NCI-H187 treated with DMSO at 0.1 percent for 48 hours (cell line): ENCODE measurements around the gene MAP3K9.

Experiments
- DNase-seq: peaks from one replicate; lab custom pipeline; 2025; lab: John Stamatoyannopoulos, UW

The MAP3K9 gene

DNA sequence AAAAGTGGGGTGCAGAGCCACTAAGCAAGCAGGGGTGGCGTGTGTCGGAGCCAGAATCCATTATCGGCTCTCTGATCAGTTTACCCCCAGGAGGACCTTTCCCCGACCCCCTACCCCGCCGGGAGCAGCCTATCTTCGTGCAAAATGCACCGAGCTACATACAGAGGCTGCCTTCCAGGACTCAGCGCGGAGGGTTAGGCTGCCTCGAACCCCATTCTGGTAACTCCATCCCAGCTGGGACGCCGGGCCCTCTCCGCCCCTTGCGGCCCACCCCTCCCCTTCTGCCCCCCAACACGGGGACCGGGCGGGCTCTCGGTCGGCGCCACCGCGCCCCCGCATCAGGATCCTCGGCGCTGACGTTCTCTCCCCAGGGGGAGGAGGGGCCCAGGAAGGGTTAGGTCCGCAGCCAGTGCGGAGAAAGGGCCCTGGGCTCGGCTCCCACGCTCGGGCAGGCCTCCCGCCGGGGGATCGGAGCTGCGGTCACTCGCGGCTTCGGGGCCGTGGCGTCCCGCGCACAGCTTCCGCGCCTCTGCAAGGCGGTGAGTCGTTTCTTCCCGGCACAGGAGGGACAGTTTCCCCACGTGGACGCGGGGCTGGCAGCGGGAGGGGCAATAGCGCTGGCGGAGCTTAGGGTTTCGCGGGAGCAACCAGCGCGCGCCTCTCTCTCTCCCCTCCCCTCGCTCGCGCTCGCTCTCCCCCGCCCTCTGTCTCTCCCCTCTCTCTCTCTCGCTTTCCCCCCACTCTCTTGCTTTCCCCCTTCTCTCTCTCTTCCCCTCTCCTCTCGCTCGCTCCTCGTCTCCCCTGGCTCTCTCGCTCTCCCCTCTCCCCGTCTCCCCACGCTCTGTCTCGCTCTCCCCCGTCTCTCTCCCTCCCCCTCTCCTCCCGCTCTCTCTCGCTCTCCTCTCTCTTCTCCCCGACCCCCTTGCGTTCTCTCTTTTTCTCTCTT is 12.5 kb upstream of the MAP3K9 start:
- no peak for DNase-seq

- no peak for DNase-seq
These were observed 7.2 kb upstream of the MAP3K9 start for GRCh38 chr14:70816525-70816924.

- no peak for DNase-seq
These were observed 5.2 kb upstream of the MAP3K9 start for GRCh38 chr14:70814466-70814865.

- DNase-seq = no peak
These were observed 3.0 kb upstream of the MAP3K9 start for GRCh38 chr14:70812124-70812818.

GRCh38 chr14:70811578-70811977 is 2.3 kb upstream of the MAP3K9 start:
- no peak for DNase-seq

DNA sequence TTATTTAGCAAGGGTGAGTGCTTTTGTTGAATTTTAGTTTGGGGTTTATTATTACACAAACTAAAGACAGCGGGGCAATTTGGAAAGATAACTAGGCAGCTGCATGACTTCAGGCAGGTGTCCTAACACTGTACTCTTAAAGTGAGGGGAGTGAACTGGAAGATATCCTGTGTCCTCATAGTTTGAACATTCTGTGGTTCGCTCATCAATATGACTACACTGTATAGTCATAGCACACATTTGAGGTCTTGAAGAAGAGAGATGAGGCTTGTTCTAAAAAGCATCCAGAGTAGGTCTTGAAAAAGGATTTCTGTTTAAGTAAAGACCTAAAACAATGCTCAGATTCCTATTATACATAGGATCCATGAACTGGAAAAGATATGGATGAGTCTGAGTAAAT is 1.7 kb upstream of the MAP3K9 start:
- no peak for DNase-seq

DNA sequence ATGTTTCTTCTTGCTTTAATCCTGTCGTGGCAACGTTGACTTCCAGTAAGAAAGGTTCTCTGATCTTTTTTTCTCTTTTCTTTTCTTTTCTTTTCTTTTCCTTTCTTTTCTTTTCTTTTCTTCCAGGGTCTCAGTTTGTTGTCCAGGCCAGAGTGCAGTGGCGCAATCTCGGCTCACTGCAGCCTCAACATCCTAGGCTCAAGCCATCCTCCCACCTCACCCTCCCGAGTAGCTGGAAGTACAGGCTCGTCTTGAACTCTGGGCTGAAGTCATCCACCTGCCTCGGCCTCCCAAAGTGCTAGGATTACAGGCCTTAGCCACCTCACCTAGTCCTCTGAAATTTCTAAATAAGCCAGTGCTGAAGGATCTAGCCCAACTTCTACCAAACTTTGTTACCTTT is 1.3 kb upstream of the MAP3K9 start:
- DNase-seq = no peak

- no peak for DNase-seq
These were observed 693 bp downstream of the MAP3K9 start for GRCh38 chr14:70808416-70809224.

- DNase-seq = no peak
These were observed 1.4 kb downstream of the MAP3K9 start for GRCh38 chr14:70807898-70808415.

- DNase-seq = no peak
These were observed 4.7 kb downstream of the MAP3K9 start for GRCh38 chr14:70804556-70805162.

DNA sequence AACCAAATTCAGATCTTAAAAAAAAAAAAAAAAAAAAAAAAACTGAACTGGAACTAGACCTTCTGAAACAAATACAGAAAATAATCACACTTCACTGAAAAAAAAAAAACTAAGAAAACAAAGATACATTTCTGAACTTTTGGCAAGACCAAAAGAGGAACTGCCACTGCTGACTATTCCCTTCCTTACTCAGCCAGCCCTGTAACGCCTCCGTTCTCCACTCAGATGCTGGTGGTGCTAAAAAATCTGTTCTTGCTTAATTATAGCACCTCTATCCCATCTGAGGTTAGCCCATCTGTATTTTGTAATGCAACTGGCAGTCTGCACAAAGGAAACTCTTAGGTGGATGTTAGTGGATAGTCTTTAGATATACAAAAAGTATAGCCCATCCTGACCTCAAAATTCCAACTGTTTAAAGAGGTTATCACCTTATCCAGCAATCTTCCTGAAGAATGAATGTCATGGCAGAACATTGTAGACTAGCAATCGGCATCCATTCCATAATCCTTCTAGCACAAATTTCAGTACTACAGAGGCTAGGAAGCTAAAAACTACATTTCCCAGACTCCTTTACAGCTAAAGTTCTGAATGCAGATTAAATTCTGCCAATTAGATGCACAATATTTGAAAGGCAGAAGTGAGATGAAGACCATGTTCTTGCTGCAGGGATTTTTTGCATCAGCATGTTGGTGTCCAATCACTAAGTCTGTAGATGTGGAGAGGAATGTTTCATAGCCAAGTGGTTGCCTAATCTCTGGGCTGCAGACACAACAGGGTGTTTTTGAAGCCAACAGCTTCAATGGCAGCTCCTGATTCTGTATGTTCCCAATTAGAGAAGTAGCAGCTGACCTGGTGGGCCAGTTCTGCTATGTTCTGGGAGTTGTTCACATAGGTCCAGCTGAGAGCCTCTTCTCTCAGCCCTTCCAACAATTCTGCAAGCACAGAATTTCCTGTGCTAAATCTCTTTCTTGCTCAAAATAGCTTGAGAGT is 5.7 kb downstream of the MAP3K9 start:
- no peak for DNase-seq

GRCh38 chr14:70802379-70802778 is 6.9 kb downstream of the MAP3K9 start:
- DNase-seq = no peak

DNA sequence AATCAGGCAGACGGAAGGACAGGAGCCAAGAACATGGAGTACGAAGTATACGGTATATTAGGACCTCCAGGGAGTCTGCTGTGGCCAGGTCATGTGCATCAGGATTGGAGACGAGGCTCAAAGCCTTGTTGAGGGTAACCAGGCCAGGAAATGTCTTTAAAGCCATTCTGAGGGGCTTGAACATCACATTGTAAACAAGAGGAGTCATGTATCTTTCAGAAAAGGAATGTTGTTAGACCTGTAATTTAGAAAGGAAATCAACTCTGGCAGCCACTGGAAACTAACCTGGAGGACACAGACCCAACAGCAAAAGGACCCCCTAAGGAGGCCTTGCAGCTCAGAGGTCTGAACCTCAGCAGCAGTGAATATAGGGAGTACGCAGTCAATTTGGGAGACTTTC is 7.5 kb downstream of the MAP3K9 start:
- no peak for DNase-seq

DNA sequence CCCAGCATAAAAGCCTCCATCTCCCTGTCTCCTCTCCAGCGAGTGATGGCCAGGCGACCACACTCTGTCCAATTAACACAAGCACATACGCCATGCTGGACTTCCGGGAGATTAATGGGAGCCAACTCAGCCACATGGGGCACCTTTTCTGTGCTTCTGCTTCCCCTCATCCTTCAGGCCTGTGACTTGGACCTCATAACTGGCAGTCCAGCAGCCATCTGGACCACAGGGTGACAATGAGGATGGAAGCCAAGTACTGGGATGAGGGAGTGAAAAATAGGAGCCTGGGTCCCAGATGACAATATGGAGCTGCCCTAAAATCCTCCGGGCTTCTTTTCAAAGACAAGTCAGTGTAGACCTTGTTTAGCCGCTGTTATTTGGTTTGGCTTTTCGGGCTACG is 12.8 kb downstream of the MAP3K9 start:
- no peak for DNase-seq

DNA sequence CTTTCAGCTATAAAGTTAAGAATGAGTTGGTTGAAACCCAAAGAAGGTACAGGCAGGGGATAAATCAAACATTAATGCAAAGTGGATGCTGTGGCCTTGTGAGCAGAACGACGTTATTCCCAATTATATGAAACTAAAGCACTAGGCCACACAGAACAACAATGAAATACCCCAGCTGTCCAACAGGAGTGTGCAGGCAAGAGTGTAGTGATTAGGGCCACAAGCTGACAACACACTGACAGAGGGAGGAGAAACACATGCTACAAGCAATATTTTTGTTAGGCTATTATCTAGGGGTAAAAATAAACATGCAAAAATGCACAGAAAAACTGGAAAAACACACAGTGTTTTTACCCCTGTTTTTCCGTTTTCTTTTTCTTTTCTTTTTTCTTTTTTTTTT is 15.0 kb downstream of the MAP3K9 start:
- no peak for DNase-seq

- no peak for DNase-seq
These were observed 15.7 kb downstream of the MAP3K9 start for GRCh38 chr14:70793637-70794036.

DNA sequence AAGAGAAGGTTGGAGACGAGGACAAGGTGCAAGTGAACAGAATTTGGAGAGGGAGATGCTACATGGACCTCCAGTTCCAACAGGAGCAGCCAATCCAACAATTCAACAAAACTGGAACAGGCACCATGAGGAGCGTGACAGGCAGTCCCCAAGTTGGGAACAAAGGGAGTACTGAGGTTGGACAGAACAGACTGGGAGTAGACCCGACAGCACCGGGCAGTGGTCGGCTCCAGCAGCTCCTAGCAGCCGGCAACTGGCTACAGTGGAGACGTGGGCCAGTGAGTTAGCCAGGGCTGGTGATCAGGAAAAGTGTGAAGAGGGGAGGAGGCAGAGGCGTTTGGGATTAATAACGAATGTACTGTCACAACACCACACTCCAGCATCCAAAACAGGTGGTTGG is 16.4 kb downstream of the MAP3K9 start:
- DNase-seq = no peak

- DNase-seq = no peak
These were observed 17.3 kb downstream of the MAP3K9 start for GRCh38 chr14:70791971-70792370.

GRCh38 chr14:70789961-70790360 is 19.4 kb downstream of the MAP3K9 start:
- DNase-seq = no peak

DNA sequence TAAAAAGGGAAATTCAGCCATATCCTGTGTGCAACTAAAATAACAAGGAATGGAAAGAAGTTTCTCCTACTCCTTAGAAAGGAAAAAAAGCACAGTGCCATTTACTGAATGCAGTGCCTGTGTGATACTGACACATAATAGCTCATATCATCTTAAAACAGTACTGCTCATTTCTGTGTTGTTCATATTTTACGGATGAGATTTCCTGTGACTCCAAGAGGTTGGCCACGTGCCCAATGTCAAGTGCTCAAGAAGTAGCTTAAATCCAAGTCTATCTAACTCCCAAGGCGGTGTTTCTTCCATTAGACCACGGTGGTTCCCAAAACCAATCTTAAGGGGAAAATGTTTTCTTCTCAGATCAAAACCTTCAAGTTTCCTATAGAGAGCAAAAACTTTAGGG is 20.0 kb downstream of the MAP3K9 start:
- no peak for DNase-seq

GRCh38 chr14:70788898-70789297 is 20.4 kb downstream of the MAP3K9 start:
- DNase-seq = no peak
